ENCODE data around the gene POLR3E.

DNA sequence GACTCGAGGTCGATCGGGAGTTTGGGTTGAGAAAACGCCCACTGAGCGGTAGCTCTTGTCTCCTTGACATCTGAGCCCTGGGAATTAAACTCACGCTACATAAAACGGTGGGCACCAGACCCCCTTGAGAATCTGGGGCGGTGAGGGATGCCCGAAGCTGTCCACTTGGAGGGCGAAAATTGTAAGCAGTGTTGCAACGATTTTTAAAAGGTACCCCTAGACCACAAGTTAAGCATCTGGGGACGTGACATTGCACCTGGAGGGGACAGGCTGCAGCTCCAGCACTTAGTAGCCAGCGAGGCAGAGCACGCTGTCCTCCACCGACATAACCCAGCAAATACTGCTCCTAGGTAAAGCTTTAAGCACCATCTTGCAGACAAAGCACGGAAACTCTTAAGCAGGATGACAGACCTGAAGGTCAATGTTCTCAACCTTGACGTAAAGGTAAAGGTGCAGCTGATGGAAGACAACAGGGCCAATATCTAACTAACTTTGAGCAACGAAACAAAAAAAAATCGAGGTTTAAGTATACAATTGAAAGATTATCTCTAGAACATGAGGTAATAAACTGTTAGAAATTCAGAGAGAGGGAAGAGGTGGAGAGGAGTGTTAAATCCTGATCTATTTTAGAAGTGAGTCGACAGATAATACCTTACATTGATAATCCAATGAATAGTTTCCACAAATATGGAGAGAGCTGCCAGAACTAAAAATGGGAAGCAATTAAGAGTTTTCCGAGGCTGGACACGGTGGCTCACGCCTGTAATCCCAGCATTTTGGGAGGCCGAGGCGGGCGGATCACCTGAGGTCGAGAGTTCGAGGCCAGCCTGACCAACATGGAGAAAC, 78.1 kb downstream of the POLR3E start:
- TF ChIP-seq, protein P1, sequence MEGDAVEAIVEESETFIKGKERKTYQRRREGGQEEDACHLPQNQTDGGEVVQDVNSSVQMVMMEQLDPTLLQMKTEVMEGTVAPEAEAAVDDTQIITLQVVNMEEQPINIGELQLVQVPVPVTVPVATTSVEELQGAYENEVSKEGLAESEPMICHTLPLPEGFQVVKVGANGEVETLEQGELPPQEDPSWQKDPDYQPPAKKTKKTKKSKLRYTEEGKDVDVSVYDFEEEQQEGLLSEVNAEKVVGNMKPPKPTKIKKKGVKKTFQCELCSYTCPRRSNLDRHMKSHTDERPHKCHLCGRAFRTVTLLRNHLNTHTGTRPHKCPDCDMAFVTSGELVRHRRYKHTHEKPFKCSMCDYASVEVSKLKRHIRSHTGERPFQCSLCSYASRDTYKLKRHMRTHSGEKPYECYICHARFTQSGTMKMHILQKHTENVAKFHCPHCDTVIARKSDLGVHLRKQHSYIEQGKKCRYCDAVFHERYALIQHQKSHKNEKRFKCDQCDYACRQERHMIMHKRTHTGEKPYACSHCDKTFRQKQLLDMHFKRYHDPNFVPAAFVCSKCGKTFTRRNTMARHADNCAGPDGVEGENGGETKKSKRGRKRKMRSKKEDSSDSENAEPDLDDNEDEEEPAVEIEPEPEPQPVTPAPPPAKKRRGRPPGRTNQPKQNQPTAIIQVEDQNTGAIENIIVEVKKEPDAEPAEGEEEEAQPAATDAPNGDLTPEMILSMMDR (IDR thresholded peaks at IDR 0.05) = no peak
- TF ChIP-seq POLR2AphosphoS5 (IDR thresholded peaks at IDR 0.05) (no peak), POLR2A (IDR thresholded peaks at IDR 0.05) (no peak), EP300 (IDR thresholded peaks at IDR 0.05; ENCODE audit: low read depth) (no peak)

All from transverse colon (tissue), 4 donors.